C4-2B (cell line): ENCODE measurements around the gene NEGR1.

ENCODE experiments used
- H3K27ac ChIP-seq: fragments of 450-650 bp; 2 replicates; pipeline ENCODE4 v1.5.1; 2017
- CTCF ChIP-seq: fragments of 450-650 bp; conservative IDR thresholded peaks from 2 replicates; pipeline ENCODE4 v1.5.1; 2017; ENCODE audit warnings: mild to moderate bottlenecking
- ZFX ChIP-seq: fragments of 450-650 bp; IDR thresholded peaks from 2 replicates; pipeline ENCODE4 v1.6.1; 2017

Gene NEGR1

GRCh38 chr1:71511505-71511904 is 770.8 kb downstream of the NEGR1 start:
- no peak for TF ChIP-seq ZFX
- TF ChIP-seq CTCF = no peak
- no peak overlapping the region for H3K27ac ChIP-seq

- H3K27ac ChIP-seq = no peak overlapping the region
- TF ChIP-seq ZFX (no peak), CTCF (no peak)
These were observed 771.6 kb downstream of the NEGR1 start for GRCh38 chr1:71510725-71511124.

- no peak overlapping the region for H3K27ac ChIP-seq
- TF ChIP-seq ZFX = no peak
- TF ChIP-seq CTCF = no peak
These were observed 773.2 kb downstream of the NEGR1 start for GRCh38 chr1:71509051-71509595.

GRCh38 chr1:71502006-71502405 is 780.3 kb downstream of the NEGR1 start:
- TF ChIP-seq ZFX (no peak), CTCF (no peak)
- H3K27ac ChIP-seq = no peak overlapping the region

- H3K27ac ChIP-seq = no peak overlapping the region
- TF ChIP-seq ZFX = no peak
- no peak for TF ChIP-seq CTCF
These were observed 783.8 kb downstream of the NEGR1 start for GRCh38 chr1:71498542-71498941.

GRCh38 chr1:71494163-71494562 is 788.2 kb downstream of the NEGR1 start:
- no peak for TF ChIP-seq ZFX
- TF ChIP-seq CTCF = no peak
- H3K27ac ChIP-seq = no peak overlapping the region

- H3K27ac ChIP-seq = no peak overlapping the region
- TF ChIP-seq ZFX = no peak
- no peak for TF ChIP-seq CTCF
These were observed 789.9 kb downstream of the NEGR1 start for GRCh38 chr1:71492298-71493041.
